ENCODE measurements around the gene RNF114. TPM values are rescaled to one million over a fixed set of nuclear protein-coding genes. Genes with fewer than 3 reads are reported as not detected.
"Not testable (repeated sequence)": the region's sequence is repeated elsewhere in the genome, so short reads cannot be mapped to it uniquely, and the experiment has no call there.

RNF114 gene
- polyA plus RNA-seq, 1 donor from 2014 or later, result 109 TPM

- Histone ChIP-seq H4K20me1 (ENCODE audit: insufficient read depth) (no peaks in the 10 kb centered on the region), H3K4me3 (ENCODE audit: low read length) (no peak overlapping the region), H3K27me3 (ENCODE audit: insufficient read depth, low read depth, low read length) (no peaks in the 10 kb centered on the region), H3K9ac (ENCODE audit: low read length) (no peak overlapping the region), H3K9me3 (ENCODE audit: low read length) (no peaks in the 10 kb centered on the region), H3K9me2 (ENCODE audit: insufficient read depth, low read length) (no peaks in the 10 kb centered on the region), H3K36me3 (ENCODE audit: insufficient read depth, low read length) (no peaks in the 10 kb centered on the region), H3K79me2 (replicated peaks; ENCODE audit: insufficient read depth, low read length) (no peaks in the 10 kb centered on the region), H2AFZ (ENCODE audit: low read depth, low read length) (no peak overlapping the region), H3K27ac (ENCODE audit: low read length) (no peak overlapping the region), H3K4me2 (ENCODE audit: low read length) (no peak overlapping the region), H3F3A (ENCODE audit: insufficient read depth, low read length, poor library complexity, severe bottlenecking) (no peaks in the 10 kb centered on the region)
- TF ChIP-seq REST (IDR thresholded peaks at IDR 0.05; ENCODE audit: borderline replicate concordance) (no peak), SMC3 (conservative IDR thresholded peaks at IDR 0.05; ENCODE audit: poor library complexity) (no peak), TAF1 (IDR thresholded peaks at IDR 0.05; ENCODE audit: low read depth) (no peak), EP300 (conservative IDR thresholded peaks at IDR 0.05; ENCODE audit: poor library complexity, severe bottlenecking) (no peak), CTCF (IDR thresholded peaks at IDR 0.05; ENCODE audit: poor library complexity, severe bottlenecking) (no peak), POLR2AphosphoS5 (IDR thresholded peaks at IDR 0.05) (no peak), RAD21 (conservative IDR thresholded peaks at IDR 0.05) (no peak), MXI1 (conservative IDR thresholded peaks at IDR 0.05; ENCODE audit: poor library complexity, severe bottlenecking) (no peak), EZH2 (IDR thresholded peaks at IDR 0.05; ENCODE audit: borderline replicate concordance, insufficient read depth, low read length, poor library complexity, severe bottlenecking) (no peak)
Observed at GRCh38 chr20:49894073-49894470, 42.1 kb upstream of the RNF114 start.

- not testable (repeated sequence) for H3K9me2 ChIP-seq (ENCODE audit: insufficient read depth, low read length)
Observed at GRCh38 chr20:49895474-49896093, 40.6 kb upstream of the RNF114 start.

GRCh38 chr20:49896204-49896603 is 40.0 kb upstream of the RNF114 start:
- Histone ChIP-seq H3F3A (ENCODE audit: insufficient read depth, low read length, poor library complexity, severe bottlenecking) (no peaks in the 10 kb centered on the region), H3K9me3 (ENCODE audit: low read length) (no peaks in the 10 kb centered on the region), H4K20me1 (ENCODE audit: insufficient read depth) (no peaks in the 10 kb centered on the region), H3K9ac (ENCODE audit: low read length) (no peak overlapping the region), H3K4me2 (ENCODE audit: low read length) (no peak overlapping the region), H3K36me3 (ENCODE audit: insufficient read depth, low read length) (no peaks in the 10 kb centered on the region), H3K27me3 (ENCODE audit: insufficient read depth, low read depth, low read length) (no peaks in the 10 kb centered on the region), H3K9me2 (ENCODE audit: insufficient read depth, low read length) (no peaks in the 10 kb centered on the region), H3K79me2 (replicated peaks; ENCODE audit: insufficient read depth, low read length) (no peaks in the 10 kb centered on the region), H2AFZ (ENCODE audit: low read depth, low read length) (peak overlapping the region; percentile 11), H3K4me3 (ENCODE audit: low read length) (peak overlapping the region; percentile 22), H3K27ac (ENCODE audit: low read length) (peak overlapping the region; percentile 54)
- TF ChIP-seq EP300 (conservative IDR thresholded peaks at IDR 0.05; ENCODE audit: poor library complexity, severe bottlenecking) (no peak), MXI1 (conservative IDR thresholded peaks at IDR 0.05; ENCODE audit: poor library complexity, severe bottlenecking) (no peak), EZH2 (IDR thresholded peaks at IDR 0.05; ENCODE audit: borderline replicate concordance, insufficient read depth, low read length, poor library complexity, severe bottlenecking) (no peak), POLR2AphosphoS5 (IDR thresholded peaks at IDR 0.05) (no peak), SMC3 (conservative IDR thresholded peaks at IDR 0.05; ENCODE audit: poor library complexity) (no peak)

More at GRCh38 chr20:49895474-49896093, 40.6 kb upstream of the RNF114 start:
- not testable (repeated sequence) for H3K36me3 ChIP-seq (ENCODE audit: insufficient read depth, low read length); H2AFZ ChIP-seq (ENCODE audit: low read depth, low read length); H3K9ac ChIP-seq (ENCODE audit: low read length); H3K9me3 ChIP-seq (ENCODE audit: low read length); H3K27me3 ChIP-seq (ENCODE audit: insufficient read depth, low read depth, low read length); H3F3A ChIP-seq (ENCODE audit: insufficient read depth, low read length, poor library complexity, severe bottlenecking); H3K4me2 ChIP-seq (ENCODE audit: low read length); H4K20me1 ChIP-seq (ENCODE audit: insufficient read depth); H3K4me3 ChIP-seq (ENCODE audit: low read length); H3K79me2 ChIP-seq (replicated peaks; ENCODE audit: insufficient read depth, low read length)
- H3K27ac ChIP-seq (ENCODE audit: low read length), result peak overlapping the region; percentile 54
